Activated CD8-positive, alpha-beta memory T cell treated with anti-CD3 and anti-CD28 coated beads for 48 hours (primary cell): ENCODE measurements around the gene SLC22A23.

Source experiments
- DNase-seq, 3 experiments: peaks; one replicate each; pipeline ENCODE4 v3.0.0-alpha.2; 2020; ENCODE audit warnings: low read depth in 2 of 3, low spot score in 2 of 3

Gene SLC22A23

DNA sequence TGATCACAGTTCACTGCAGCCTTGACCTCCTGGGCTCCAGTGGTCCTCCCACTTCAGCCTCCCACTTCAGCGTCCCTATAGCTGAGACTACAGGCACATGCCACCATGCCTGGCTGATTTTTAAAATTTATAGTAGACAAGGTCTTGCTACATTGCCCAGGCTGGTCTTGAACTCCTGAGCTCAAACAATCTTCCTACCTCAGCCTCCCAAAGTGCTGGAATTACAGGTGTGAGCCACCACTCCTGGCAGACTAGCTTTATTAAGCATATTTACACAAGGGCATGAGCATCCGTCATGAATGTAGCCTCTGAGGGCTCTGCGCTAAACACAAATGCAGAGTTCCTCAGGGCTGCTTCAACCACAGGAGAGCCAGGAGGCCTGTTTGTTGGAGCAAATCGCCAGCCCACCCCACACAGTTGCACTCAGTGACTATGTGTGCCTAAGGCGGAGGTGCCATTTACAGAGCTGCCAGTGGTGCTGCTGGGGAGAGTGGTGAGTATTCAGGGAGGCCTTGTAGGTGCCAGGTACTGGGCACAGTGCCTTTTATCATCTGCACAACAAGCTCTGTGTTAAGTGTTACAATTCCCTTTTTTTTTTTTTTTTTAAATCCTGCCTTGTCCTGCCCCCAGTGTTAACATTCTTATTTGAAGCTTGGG, 119.9 kb downstream of the SLC22A23 start:
- no peak for DNase-seq

DNA sequence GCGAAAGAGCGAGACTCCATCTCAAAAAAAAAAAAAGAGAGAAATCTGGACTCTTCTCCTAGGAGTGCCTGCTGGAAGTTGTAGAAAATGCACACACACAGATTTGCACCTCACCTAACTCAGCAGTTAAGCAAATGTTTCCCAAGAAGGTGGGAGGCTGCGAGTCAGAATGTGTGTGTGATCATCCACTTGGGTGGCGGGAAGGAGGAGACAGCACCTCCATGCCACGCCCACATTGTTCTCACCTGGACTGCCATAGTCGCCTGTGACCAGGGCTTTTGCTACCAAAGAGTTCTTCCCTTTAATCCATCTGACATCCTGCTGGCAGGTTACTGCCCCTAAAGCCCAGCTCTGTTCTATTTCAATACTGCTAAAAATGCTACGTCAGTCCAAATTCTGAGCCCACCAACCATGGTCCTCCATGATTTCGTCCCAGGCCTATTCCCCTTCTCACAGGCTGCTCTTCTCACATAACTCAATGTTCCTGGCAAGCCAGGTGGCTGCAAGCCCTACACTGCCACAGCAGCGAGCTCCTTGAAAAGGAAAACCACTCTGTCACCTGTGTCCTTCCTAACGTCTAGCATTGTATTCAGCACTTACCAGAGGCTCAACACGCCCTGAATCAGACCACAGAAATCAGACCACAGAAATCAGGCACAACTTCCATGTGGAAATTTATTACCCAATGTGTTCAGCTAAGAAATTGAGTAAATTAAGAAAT, 120.6 kb downstream of the SLC22A23 start:
- DNase-seq, result no peak

GRCh38 chr6:3335169-3335568, 121.7 kb downstream of the SLC22A23 start:
- DNase-seq, result no peak

- DNase-seq, result no peak
Observed at GRCh38 chr6:3334555-3334954, 122.3 kb downstream of the SLC22A23 start.

- no peak for DNase-seq
Observed at GRCh38 chr6:3333263-3333662, 123.6 kb downstream of the SLC22A23 start.

DNA sequence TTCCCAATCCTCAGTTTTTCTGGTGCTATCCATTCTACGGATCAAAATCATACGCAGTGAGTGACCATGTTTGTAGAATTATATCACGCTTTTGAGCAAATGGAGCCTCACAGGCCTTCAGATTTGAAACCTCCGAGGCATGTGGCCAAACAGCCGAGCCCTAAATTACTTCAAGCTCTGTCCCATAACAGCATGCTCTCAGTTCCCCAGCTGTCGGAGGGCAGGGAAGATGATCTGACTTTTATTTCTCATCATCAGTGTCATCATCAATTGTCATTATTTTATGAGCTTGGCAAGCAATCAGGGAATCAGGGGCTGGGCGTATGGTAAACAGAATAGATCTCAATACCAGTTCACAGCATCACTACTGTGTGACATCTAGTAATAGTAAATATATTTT, 124.9 kb downstream of the SLC22A23 start:
- DNase-seq, result no peak

- no peak for DNase-seq
Observed at GRCh38 chr6:3331494-3331893, 125.4 kb downstream of the SLC22A23 start.

- no peak for DNase-seq
Observed at GRCh38 chr6:3330199-3330598, 126.7 kb downstream of the SLC22A23 start.

- no peak for DNase-seq
Observed at GRCh38 chr6:3329393-3330051, 127.3 kb downstream of the SLC22A23 start.

DNA sequence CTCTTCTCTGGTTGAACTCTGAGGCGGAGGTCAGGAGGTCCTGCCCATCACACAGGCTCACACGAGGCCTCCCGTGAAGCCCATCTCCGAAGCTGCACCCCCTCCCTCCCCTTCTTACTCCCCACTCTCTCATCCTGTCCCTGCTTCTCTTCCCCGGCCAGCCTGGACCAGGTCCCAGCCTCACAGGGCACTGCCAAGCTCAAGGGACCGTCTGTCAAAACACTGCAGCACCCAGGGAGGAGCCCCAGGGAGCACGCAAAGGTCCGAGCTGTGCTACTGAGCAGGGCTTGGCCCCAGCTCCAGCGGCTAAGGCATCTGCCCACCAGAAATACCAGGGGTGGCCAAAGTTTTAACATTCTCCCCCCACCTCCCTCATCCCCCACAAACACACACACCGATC, 128.1 kb downstream of the SLC22A23 start:
- no peak for DNase-seq

DNA sequence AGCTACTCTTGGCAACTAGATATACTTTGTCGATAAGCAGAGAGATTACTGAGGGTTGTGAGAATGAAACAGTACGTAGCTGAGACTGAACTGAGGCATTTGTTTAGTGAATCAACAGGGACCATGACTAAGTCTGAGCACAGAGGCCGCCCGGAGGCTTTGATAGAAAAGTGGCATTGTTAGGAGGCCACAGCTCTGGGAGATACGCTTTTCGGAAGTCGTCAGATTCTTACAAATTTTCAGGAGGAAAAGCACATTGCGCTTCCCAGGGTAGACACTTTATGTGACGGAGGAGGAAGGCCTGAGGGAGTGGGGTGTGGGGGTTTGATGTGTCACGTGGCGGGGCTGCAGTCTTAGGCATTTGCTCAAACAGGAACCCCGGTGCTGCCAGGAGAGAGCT, 128.7 kb downstream of the SLC22A23 start:
- no peak for DNase-seq

GRCh38 chr6:3327403-3327802, 129.4 kb downstream of the SLC22A23 start:
- DNase-seq, result no peak

GRCh38 chr6:3326981-3327380, 129.9 kb downstream of the SLC22A23 start:
- no peak for DNase-seq

DNA sequence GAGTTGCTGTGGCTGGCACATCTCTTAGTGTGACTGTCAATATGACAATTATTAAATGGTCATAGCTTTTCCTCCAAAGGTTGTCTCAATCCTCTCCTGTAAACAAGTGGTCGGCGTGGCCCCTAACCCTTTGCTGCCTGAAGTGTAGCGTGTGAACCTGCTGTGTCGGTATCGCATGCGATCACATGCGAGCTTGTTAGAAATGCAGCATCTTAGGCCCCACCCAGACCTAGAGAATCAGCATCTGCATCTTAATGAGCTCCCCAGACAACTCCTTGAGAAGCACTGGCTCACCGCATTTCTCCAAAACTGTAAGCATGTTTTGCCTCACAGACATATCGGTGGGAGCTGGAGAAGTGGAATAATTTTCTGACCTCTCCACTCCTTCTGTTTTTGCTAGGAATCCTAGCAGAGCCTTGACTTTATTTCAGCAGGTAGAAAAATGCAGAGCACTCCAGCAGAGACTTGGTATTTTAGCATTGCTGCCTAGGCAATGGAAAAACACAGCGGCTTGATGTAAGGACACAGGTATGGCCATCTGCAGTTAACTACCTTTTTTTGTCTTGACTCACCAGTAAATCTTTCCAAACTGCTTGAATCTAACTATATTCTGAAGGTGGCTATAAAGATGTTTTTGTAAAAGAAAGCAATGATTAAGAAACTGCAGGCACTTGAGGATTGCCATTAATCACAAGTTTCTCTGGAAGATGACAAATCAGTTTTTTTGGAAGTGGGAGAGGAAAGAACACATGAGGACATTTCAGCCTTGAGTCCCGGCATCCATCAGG, 130.5 kb downstream of the SLC22A23 start:
- no peak for DNase-seq

DNA sequence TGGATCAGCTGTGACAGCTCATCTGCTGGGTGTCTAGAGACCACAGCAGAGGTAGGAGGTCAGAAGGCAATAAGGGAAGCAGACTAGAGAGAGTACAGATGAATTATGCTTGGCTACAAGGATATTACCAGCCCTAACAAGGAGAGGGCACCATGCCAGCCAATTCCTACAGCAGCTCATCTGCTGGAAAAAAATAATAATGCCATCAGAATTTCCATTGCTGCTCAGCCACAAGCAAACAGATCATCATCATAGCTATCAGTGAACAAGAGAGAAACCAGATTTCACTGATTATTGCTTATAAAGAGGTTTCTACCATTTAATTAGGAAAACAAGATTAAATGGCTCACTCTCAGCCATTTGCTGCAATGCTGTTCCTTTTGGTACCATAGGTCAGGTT, 131.6 kb downstream of the SLC22A23 start:
- DNase-seq, result no peak

DNA sequence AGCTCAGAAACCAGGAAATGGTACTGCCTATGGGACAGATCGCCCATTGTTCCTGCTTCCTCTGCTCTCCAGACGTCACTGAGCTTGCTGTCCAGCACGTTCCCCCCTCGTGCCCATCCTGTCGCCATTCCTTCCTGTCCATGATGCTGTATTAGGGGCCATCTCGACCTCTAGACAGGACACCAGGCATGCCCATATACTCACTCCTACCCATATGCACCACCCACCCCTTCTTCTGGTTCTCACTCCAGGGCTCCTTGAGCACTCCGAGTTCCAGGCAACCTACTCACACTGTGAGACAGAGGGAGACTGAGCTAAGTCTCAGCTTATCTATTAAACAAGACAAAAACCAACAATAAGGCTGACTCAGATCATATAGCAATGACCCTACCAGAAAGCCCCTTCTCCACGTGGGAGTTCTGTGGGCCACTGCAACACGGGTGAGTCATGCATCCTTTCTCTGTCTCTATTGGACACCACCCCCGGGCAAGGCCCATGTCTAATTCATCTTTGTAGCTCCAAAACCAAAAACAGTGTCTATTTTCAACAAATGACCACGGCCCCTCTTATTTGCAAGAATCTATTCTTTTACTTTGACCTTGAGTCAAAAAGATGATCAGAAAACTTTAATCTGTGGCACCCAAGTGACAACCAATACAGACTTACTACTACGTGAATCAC, 132.4 kb downstream of the SLC22A23 start:
- peak in 1 of 3 experiments; percentile 20 for DNase-seq

- no peak for DNase-seq
Observed at GRCh38 chr6:3323696-3324261, 133.1 kb downstream of the SLC22A23 start.

GRCh38 chr6:3323148-3323547, 133.7 kb downstream of the SLC22A23 start:
- DNase-seq, result no peak

DNA sequence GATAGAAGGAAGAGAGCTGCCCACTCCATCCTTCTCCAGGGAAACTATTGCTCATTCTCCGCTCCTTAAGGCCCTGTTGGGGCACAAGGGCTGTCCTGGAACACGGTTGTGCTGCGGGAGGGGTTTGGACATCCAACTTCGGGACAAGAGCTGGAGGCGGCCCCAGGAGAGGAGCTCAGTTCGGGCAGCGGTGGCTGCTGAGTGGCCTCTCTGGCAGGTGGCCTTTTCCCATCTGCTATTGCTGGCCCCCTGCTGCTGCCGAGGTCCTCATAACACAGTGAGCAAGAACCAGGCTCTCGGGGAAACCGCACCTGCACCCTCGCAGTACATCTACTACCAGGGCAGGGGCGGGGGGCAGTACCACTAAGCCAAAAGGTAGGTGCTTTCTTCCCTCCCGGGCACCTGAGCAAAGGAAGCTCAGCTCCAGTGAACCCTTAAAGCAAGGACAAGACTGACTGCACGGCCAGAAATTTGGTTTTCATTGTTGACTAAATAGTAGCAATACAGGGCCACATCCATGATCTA, 134.4 kb downstream of the SLC22A23 start:
- no peak for DNase-seq

GRCh38 chr6:3321875-3322274, 135.0 kb downstream of the SLC22A23 start:
- DNase-seq, result no peak
